ENCODE data around the gene PPP3CA.

GRCh38 chr4:101065935-101066485, 281.3 kb downstream of the PPP3CA start:
- TF ChIP-seq CHD4 (IDR thresholded peaks at IDR 0.05; ENCODE audit: borderline replicate concordance, low read length), result no peak
- TF ChIP-seq TCF12 (IDR thresholded peaks at IDR 0.05), result no peak
- TF ChIP-seq TCF12 (CRISPR knock-in tag; IDR thresholded peaks at IDR 0.05), result no peak
- TF ChIP-seq GABPA (IDR thresholded peaks at IDR 0.05; ENCODE audit: low read depth, low read length), result no peak
- no peak for TF ChIP-seq GABPA (CRISPR knock-in tag; IDR thresholded peaks at IDR 0.05; ENCODE audit: low read depth)
- TF ChIP-seq ARID3A (IDR thresholded peaks at IDR 0.05; ENCODE audit: low read depth, low read length), result no peak
- no peak for TF ChIP-seq NR2F6 (IDR thresholded peaks at IDR 0.05)
- no peak for TF ChIP-seq NR2F6 (CRISPR knock-in tag; IDR thresholded peaks at IDR 0.05)
- TF ChIP-seq ZNF274 (CRISPR knock-in tag; IDR thresholded peaks at IDR 0.05), result no peak
- TF ChIP-seq ZNF619 (CRISPR knock-in tag; IDR thresholded peaks at IDR 0.05), result no peak
